IPS-11a (cell line): ENCODE data around the gene ANAPC1.
"Not testable (repeated sequence)": the region's sequence is repeated elsewhere in the genome, so short reads cannot be mapped to it uniquely, and the experiment has no call there.

Experiments used
- H3K4me3 ChIP-seq: one replicate; pipeline ENCODE4 v1.5.1; 2013; ENCODE audit warnings: low read depth, low read length, control low read depth

Gene ANAPC1

GRCh38 chr2:111883661-111884591 is at the start of gene ANAPC1:
ANAPC1 (minus strand) TSS chr2:111884193; CDS start chr2:111880825, 3,368 bp downstream.
- H3K4me3 ChIP-seq: peak within 1 kb of the TSS; percentile 89

DNA sequence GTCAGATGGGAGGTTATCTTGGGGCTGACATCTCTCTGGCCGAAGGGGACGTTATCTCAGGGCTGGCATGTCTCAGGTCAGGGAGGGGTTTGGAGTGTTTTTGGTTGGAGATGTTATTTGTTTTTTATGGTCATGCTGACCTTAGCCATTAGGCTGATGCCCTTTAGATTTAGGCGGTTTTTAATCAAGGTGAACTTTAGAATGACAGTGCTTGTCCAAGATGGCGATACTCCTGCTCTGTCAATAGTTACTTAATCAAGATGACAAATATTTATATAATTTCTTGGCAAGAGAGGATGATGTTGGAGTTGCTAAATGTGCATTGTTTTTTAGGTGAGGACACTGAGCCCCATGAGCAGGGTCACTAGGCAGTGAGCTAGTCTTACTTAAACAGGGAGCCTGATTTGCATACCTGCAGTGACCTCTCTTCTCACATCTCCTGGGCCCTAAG is 48.9 kb upstream of the ANAPC1 start:
- H3K4me3 ChIP-seq: no peak overlapping the region

DNA sequence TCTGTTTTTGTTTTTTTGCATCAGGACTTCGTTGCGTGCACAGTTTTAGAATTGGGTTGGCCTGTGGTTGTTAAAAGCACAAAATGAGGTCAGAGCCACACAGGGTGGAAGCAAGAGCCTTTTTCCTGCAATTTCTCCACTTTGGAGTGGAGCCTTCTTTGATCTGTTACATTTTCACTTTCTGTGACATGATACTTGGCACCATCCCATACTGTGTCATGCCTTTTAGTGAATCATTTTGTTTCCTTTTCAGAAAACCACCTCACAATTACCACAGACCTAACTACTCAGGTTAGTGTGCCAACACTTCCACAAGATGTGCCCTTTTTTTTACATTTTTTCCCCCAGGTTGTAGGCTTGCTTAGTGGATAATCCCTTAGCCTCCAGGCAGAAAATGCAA is 46.9 kb upstream of the ANAPC1 start:
- H3K4me3 ChIP-seq: no peak overlapping the region

- H3K4me3 ChIP-seq: no peak overlapping the region
Measured at GRCh38 chr2:111930409-111930808, 46.4 kb upstream of the ANAPC1 start.

GRCh38 chr2:111927723-111928122 is 43.7 kb upstream of the ANAPC1 start:
- no peak overlapping the region for H3K4me3 ChIP-seq

GRCh38 chr2:111924617-111925107 is 40.7 kb upstream of the ANAPC1 start:
- H3K4me3 ChIP-seq: no peak overlapping the region

DNA sequence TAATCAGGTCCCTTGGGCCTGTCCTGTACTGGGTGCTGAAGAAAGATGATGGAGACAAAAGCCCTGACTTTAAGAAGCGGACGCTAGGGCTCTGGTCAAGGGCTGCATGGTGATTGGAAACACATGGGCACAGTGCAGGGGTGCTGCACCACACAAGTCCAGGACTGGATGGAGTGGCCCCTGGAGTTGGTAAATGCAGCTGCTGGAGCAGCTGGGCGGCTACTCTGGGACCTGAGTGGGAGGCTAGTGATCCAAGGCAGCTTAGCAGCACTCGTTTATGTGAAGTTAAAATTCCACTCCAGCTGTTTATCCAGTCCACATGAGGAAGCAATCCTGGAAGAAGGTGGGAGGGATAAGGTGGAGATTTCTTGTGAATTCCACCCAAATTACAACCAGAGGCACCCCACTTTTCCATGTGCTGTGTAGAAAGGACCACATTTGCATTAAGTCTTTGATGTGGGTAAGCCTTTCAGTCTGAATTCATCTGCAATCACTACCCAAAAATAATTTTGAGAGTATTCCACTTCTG is 39.3 kb upstream of the ANAPC1 start:
- H3K4me3 ChIP-seq: no peak overlapping the region

DNA sequence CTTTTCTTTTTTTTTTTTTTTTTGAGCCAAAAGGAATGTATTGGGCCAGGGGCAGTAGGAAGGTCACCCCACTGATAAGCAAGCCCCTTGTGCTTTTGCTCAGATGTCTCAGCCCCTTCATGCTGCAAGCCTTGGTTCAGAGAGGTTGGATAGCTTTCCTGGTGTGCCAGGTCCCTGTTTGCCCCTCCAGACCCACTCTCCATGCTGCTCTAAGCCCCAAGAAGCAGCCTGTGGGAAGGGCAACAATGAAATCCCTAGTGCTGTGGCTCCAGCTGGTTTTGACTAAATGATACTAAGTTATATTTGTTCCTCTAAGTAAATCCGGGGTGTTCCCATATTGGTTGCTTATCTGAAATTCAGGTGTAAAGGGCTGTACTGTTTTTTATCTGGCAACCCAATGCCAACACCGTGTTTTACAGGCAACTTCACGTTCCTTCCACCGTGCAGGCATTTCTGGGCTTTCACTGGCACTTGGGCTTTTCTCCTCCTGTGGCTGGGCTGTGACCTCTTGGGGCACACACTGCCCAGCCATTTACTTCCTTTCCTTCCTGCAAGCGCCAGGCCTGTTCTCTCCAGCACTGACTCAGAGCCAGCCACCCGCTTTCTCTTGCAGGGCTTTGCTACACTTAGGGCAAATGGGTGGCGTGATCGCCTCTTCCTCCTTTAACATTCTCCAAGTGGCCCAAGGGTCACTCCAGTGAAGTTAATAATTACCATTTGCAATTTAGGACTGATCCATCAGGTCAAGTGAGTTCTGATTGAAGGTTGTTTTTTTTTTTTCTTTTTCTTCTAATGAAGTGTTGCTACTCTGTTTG is 36.0 kb upstream of the ANAPC1 start:
- H3K4me3 ChIP-seq: no peak overlapping the region

DNA sequence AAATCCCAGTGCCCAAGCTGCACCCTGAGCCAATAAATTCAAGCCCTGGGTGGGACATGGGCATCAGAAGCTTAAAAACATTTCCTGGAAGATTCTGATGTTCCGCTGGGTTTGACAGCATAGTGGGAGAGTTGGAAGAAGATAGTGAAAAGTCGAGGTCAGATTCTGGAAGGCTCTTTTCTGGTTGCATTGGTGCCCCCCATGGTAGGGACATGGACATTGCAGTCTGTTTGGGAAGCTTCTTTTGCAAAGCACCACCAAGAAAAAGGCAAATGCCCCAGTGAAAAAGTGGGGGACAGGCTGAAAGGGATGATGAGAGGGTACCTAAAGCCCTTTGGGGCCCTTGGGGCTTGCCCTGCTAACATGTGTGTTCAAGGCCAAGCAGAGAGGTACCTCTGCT is 35.4 kb upstream of the ANAPC1 start:
- no peak overlapping the region for H3K4me3 ChIP-seq

GRCh38 chr2:111918383-111918806 is 34.4 kb upstream of the ANAPC1 start:
- no peak overlapping the region for H3K4me3 ChIP-seq

DNA sequence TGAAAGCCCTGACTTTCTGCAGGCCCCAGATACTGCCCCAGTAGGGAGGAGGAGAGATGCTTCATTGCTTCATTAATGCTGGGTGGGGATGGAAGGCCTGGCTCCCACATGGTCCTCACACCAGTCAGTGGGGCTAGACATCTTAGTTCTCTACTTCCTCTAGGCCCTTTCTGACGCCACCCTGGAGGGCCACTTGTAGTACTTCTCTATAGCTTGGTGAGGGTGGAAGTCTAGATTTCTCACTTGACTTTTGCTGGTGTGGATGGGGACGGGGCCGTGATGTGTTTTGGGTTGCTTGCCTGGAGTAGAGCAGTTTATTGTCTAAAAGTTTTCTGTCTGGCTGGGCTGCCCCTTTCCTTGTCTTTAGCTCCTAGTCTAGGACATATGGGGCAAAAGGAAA is 33.1 kb upstream of the ANAPC1 start:
- H3K4me3 ChIP-seq: no peak overlapping the region

- H3K4me3 ChIP-seq: no peak overlapping the region
Measured at GRCh38 chr2:111912547-111912946, 28.6 kb upstream of the ANAPC1 start.

DNA sequence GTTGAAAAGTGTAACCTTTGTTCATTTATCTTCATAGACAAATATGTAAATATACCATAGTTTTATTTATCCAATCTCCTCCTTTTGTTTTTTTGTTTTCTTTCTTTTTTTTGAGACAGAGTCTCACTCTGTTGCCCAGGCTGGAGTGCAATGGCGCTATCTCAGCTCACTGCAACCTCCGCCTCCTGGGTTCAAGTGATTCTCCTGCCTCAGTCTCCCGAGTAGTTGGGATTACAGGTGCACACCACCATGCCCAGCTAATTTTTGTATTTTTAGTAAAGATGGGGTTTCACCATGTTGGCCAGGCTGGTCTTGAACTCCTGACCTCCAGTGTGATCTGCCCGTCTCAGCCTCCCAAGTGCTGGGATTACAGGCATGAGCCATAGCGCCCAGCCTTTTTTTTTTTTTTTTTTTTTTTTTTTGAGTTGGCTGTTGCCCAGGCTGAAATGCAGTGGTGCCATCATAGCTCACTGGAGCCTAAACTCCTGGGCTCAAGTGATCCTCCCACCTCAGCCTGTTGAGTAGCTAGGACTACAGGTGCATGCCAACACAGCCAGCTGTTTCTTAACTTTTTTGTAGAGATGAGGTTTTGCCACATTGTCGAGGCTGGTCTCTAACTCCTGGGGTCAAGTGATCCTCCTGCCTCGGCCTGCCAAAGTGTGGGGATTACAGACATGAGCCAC is 27.4 kb upstream of the ANAPC1 start:
- not testable (repeated sequence) for H3K4me3 ChIP-seq

DNA sequence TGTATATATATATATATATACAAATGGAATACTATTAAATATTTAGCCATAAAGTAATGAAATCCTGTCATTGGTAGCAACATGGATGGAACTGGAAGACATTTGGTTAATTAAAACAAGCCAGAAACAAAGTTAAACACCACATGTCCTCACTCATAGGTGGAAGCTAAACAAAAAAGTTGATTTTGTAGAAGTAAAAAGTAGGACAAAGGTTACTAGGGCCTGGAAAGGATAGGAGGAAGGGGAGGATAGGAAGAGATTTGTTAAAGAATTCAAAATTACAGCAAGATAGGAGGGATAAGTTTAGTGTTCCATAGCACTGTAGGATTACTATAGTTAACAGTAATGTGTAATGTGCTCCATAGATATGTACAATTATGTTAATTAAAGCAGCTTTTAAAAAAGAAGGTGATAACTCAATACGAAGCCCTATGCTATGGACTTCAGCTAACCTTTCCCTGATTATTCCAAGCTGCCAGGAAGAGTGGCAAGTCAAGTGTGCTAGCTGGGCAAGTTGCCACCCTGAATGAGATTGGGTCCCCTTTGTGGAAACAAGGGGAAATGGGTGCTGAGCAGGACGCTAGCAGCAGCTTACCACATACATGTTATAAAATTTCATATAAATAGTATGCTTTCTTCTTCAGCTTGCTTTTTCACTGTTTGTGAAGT is 26.8 kb upstream of the ANAPC1 start:
- H3K4me3 ChIP-seq: no peak overlapping the region

GRCh38 chr2:111909997-111910396 is 26.0 kb upstream of the ANAPC1 start:
- H3K4me3 ChIP-seq: not testable (repeated sequence)

- no peak overlapping the region for H3K4me3 ChIP-seq
Measured at GRCh38 chr2:111909079-111909478, 25.1 kb upstream of the ANAPC1 start.

- H3K4me3 ChIP-seq: no peak overlapping the region
Measured at GRCh38 chr2:111908578-111908977, 24.6 kb upstream of the ANAPC1 start.

DNA sequence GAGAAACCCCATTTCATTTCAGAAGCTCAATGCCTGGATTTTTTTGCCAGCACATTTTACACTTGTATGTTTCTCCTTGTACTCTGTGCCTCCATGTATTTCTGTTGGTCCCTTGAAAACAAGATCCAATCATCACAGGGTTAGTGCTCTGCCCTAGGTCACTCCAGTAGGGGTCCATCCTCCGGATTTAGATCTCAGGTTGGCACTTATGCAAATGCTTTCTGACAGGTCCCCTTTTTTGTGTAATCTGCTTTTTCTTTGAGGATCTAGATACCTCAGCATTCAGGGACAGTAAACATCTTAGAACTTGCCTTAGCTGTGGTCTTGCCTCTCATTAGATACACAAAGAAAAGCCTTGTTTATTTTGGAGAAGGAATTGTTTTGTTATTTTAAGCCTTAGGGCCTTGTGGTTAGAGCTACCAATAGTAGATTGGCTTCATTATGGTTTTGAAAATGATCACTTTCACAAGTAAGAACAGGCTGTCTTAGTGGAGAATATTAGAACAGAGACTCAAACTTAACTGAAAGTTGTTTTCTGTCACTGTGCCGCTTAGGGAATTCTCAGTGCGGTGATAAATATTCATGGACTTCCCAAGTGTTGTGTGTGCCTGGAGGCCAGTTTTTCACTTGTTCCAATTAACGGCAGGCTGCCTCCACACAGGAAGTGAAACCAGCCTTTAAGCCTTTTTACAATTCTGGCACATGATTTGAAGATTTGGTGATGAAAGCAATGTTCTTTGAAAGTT is 22.2 kb upstream of the ANAPC1 start:
- no peak overlapping the region for H3K4me3 ChIP-seq

DNA sequence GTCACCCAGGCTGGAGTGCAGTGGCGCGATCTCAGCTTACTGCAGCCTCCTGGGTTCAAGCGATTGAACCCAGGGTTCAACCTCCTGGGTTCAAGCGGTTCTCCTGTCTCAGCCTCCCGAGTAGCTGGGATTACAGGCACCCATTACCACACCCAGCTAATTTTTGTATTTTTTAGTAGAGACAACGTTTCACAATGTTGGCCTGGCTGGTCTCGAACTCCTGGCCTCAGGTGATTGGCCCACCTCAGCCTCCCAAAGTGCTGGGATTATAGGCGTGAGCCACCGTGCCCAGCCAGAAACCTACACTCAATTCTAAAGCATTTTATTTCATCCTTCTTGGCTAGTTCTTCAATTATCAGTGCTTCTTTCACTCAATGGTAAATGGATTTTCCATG is 21.5 kb upstream of the ANAPC1 start:
- not testable (repeated sequence) for H3K4me3 ChIP-seq
